Hepatocyte (in vitro differentiated cells): ENCODE data around the gene ARHGAP11B. TPM values are rescaled to one million over a fixed set of nuclear protein-coding genes. Genes with fewer than 3 reads are reported as not detected.
"Not testable (repeated sequence)": the region's sequence is repeated elsewhere in the genome, so short reads cannot be mapped to it uniquely, and the experiment has no call there.

Experiments used
- DNase-seq: peaks from one replicate; pipeline ENCODE4 v3.0.0-alpha.2; 2016; ENCODE audit warnings: low spot score
- H2AFZ ChIP-seq: fragments of 200-600 bp; sonication (generic); 2 replicates; pipeline ENCODE4 v1.6.0; 2016; ENCODE audit warnings: antibody characterized with exemption, mild to moderate bottlenecking
- H3K27ac ChIP-seq: fragments of 200-600 bp; sonication (generic); 2 replicates; pipeline ENCODE4 v1.5.1; 2016; ENCODE audit warnings: mild to moderate bottlenecking
- H3K27me3 ChIP-seq: fragments of 200-600 bp; sonication (generic); 2 replicates; pipeline ENCODE4 v1.6.1; 2016
- H3K36me3 ChIP-seq: fragments of 200-600 bp; sonication (generic); replicated peaks from 2 replicates; pipeline ENCODE4 v1.5.1; 2016; ENCODE audit warnings: low read depth; ENCODE audit not compliant: insufficient read depth
- H3K4me1 ChIP-seq: fragments of 200-600 bp; sonication (generic); 2 replicates; pipeline ENCODE4 v1.5.1; 2016; ENCODE audit warnings: mild to moderate bottlenecking, moderate library complexity; ENCODE audit not compliant: insufficient read depth
- H3K4me2 ChIP-seq: fragments of 200-600 bp; sonication (generic); 2 replicates; pipeline ENCODE4 v1.6.0; 2016
- H3K4me3 ChIP-seq: fragments of 200-600 bp; sonication (generic); 2 replicates; pipeline ENCODE4 v1.5.1; 2016; ENCODE audit warnings: mild to moderate bottlenecking
- H3K79me2 ChIP-seq: fragments of 200-600 bp; sonication (generic); 2 replicates; pipeline ENCODE4 v1.6.0; 2017; ENCODE audit warnings: mild to moderate bottlenecking
- H3K9me2 ChIP-seq: fragments of 200-600 bp; sonication (generic); replicated peaks from 2 replicates; pipeline ENCODE4 v1.6.0; 2017; ENCODE audit warnings: mild to moderate bottlenecking; ENCODE audit not compliant: insufficient read depth
- H3K9me3 ChIP-seq: fragments of 200-600 bp; sonication (generic); 2 replicates; pipeline ENCODE4 v1.5.1; 2016; ENCODE audit warnings: low read depth, mild to moderate bottlenecking
- H4K20me1 ChIP-seq: fragments of 200-600 bp; sonication (generic); 2 replicates; pipeline ENCODE4 v1.6.0; 2016; ENCODE audit warnings: mild to moderate bottlenecking; ENCODE audit not compliant: insufficient read depth, poor library complexity, severe bottlenecking
- EZH2 ChIP-seq: fragments of 200-600 bp; sonication (generic); IDR thresholded peaks from 2 replicates; pipeline ENCODE4 v1.6.1; 2016; ENCODE audit warnings: antibody characterized with exemption, mild to moderate bottlenecking, borderline replicate concordance
- EZH2phosphoT487 ChIP-seq: fragments of 200-600 bp; sonication (generic); IDR thresholded peaks from one replicate; pipeline ENCODE4 v1.6.1; 2018; ENCODE audit warnings: antibody characterized with exemption, mild to moderate bottlenecking, low read depth, moderate library complexity; ENCODE audit not compliant: unreplicated experiment, severe bottlenecking
- WGBS: methylation state at CpG from one replicate; pipeline ENCODE4 v1.1.6; 2016; ENCODE audit warnings: low lambda C conversion rate; ENCODE audit errors: missing lambda C conversion rate; 5-methylcytosine and 5-hydroxymethylcytosine counted together
- polyA plus RNA-seq: library from polyadenylated mRNA; unstranded; fragments of >200 nt; fragmentation: Nextera tagmentation; extraction: Ambion mirVana; gene quantifications from 2 replicates; pipeline ENCODE4 v1.2.1, GENCODE V29; 2016
- small RNA-seq: library from RNA; depleted of rRNA; stranded (forward); fragments of <200 nt; gene quantifications from one replicate; pipeline ENCODE3, GENCODE V24; 2014
- total RNA-seq: library from RNA; depleted of rRNA; stranded (reverse); fragments of >200 nt; gene quantifications from 2 replicates; pipeline ENCODE4 v1.2.3, GENCODE V29; 2014
- TF ChIP-seq, protein P1 (sequence below): fragments of 200-600 bp; sonication (generic); IDR thresholded peaks from 2 replicates; pipeline ENCODE4 v1.5.1; 2016; ENCODE audit warnings: antibody characterized with exemption, mild to moderate bottlenecking; ENCODE audit not compliant: poor library complexity

The ARHGAP11B gene

GRCh38 chr15:30675126-30675525, 49.2 kb downstream of the ARHGAP11B start:
- H4K20me1 ChIP-seq = no peaks in the 10 kb centered on the region
- no peaks in the 10 kb centered on the region for H3K9me3 ChIP-seq
- H3K36me3 ChIP-seq = no peaks in the 10 kb centered on the region
- no peak overlapping the region for H2AFZ ChIP-seq
- no peaks in the 10 kb centered on the region for H3K9me2 ChIP-seq
- no peaks in the 10 kb centered on the region for H3K4me1 ChIP-seq
- no peak for TF ChIP-seq EZH2
- no peak for TF ChIP-seq EZH2phosphoT487
- TF ChIP-seq, protein P1, sequence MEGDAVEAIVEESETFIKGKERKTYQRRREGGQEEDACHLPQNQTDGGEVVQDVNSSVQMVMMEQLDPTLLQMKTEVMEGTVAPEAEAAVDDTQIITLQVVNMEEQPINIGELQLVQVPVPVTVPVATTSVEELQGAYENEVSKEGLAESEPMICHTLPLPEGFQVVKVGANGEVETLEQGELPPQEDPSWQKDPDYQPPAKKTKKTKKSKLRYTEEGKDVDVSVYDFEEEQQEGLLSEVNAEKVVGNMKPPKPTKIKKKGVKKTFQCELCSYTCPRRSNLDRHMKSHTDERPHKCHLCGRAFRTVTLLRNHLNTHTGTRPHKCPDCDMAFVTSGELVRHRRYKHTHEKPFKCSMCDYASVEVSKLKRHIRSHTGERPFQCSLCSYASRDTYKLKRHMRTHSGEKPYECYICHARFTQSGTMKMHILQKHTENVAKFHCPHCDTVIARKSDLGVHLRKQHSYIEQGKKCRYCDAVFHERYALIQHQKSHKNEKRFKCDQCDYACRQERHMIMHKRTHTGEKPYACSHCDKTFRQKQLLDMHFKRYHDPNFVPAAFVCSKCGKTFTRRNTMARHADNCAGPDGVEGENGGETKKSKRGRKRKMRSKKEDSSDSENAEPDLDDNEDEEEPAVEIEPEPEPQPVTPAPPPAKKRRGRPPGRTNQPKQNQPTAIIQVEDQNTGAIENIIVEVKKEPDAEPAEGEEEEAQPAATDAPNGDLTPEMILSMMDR = no peak
- no peaks in the 10 kb centered on the region for H3K27me3 ChIP-seq
- no peak overlapping the region for H3K4me3 ChIP-seq
- no peak overlapping the region for H3K27ac ChIP-seq
- H3K4me2 ChIP-seq = no peak overlapping the region
- no peaks in the 10 kb centered on the region for H3K79me2 ChIP-seq
- DNase-seq = no peak

- H3K9me3 ChIP-seq, H2AFZ ChIP-seq, H3K27ac ChIP-seq, H3K4me1 ChIP-seq, H3K79me2 ChIP-seq, H3K36me3 ChIP-seq, H3K4me3 ChIP-seq, H3K4me2 ChIP-seq, H3K27me3 ChIP-seq, H3K9me2 ChIP-seq, H4K20me1 ChIP-seq, DNase-seq: not testable (repeated sequence)
- WGBS = 96% methylated on average over 4 of the region's 4 CpGs
Observed at GRCh38 chr15:30675891-30676290, 50.0 kb downstream of the ARHGAP11B start.

DNA sequence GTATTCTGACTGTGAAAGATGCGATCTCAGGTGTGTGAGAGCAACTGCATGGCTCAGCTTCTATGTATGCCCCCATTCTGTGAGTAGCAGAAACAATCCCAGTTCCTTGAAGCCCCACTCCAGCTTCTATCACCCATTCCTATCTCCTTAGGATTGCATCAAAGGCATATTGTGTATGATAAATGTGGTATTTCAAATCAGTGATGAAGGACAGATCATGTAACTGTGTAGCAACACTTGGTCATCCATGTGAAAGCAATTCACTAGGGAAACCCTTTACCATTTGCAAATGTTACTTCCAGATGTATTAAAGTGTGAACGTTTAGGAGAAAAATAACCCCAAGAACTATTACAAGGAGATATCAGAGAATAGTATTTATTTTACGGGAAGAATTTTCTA, 55.1 kb downstream of the ARHGAP11B start:
- not testable (repeated sequence) for H3K36me3 ChIP-seq, H2AFZ ChIP-seq, DNase-seq, H3K4me1 ChIP-seq, H3K79me2 ChIP-seq, H3K4me3 ChIP-seq, H3K4me2 ChIP-seq, H3K27me3 ChIP-seq, H3K27ac ChIP-seq, H3K9me3 ChIP-seq, H3K9me2 ChIP-seq, H4K20me1 ChIP-seq
- 95% methylated on average over 3 of the region's 3 CpGs for WGBS

DNA sequence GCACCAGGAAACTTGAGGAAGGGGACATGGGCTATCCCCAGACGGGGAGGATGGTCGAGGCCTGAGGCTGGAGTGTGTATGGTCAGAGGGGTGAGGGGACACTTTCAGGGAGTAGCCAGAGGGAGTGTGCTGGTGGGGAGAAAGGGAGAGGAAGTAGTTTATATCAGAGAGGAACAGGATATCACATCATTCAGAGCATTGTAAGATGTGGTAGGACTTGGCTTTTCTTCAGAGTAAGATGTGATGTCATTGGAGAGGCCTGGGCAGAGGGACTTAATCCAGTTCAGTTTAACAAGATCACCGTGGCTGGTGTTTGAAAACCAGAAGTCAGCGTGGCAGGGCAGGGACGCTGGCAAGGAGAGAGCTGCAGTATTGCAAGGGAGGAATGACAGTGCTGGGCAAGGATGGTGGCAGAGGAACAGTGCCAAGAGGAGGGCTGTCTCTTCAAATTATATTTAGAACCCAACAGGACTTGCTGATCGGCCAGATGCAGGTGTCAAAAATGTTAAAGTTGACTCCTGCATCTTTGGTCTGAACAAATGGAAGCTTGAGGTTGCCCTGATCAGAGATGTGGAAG, 59.9 kb downstream of the ARHGAP11B start:
- H3K4me2 ChIP-seq, H3K27ac ChIP-seq, H3K27me3 ChIP-seq, H3K79me2 ChIP-seq, H4K20me1 ChIP-seq, H3K9me3 ChIP-seq, H3K36me3 ChIP-seq, DNase-seq, H3K4me1 ChIP-seq, H2AFZ ChIP-seq, H3K4me3 ChIP-seq, H3K9me2 ChIP-seq: not testable (repeated sequence)
- WGBS = 81% methylated on average over 6 of the region's 6 CpGs

DNA sequence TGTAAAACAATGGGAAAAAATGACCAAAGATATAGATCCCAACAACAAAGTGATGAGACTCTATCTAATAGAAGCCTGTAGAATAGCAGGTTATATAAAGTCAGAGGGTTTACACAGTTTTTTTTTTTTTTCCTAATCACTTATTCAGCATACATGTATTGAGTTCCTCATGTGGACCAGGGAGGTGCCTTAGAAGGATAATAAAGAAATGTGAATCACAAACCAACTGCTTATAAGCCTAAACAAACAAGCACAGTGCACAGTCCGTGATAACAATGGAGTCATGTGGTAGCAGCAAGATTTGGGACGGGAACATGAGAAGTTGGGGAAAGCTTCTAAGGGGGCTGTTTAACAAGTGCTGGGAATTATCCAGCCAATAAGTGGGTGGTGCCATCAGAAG, 60.7 kb downstream of the ARHGAP11B start:
- H3K4me2 ChIP-seq, H3K27ac ChIP-seq, H3K9me3 ChIP-seq, H3K4me1 ChIP-seq, H3K27me3 ChIP-seq, H3K4me3 ChIP-seq, DNase-seq, H3K36me3 ChIP-seq, H3K79me2 ChIP-seq, H3K9me2 ChIP-seq, H2AFZ ChIP-seq, H4K20me1 ChIP-seq: not testable (repeated sequence)
- 58% methylated on average over 2 of the region's 2 CpGs for WGBS

Small RNAs within 50 kb of the gene (small RNA-seq; reads per million reads assigned to genes)
- gene RF00019 = not detected
- not detected for gene RF00096
- not detected for gene RN7SL628P

Other genes with a start within 250 kb of the ARHGAP11B start
- gene CHRFAM7A, start 232.6 kb upstream of the ARHGAP11B start, total RNA-seq = 0.12 and 0.63 TPM in 2 replicates
- 0.18 and 0.68 TPM in 2 replicates for gene CHRFAM7A, start 232.6 kb upstream of the ARHGAP11B start, polyA plus RNA-seq
- 1.6 and 2.0 TPM in 2 replicates for gene GOLGA8R, start 211.9 kb upstream of the ARHGAP11B start, total RNA-seq
- gene GOLGA8R, start 211.9 kb upstream of the ARHGAP11B start, polyA plus RNA-seq = 0.50 TPM in 1 of 2 replicates, not detected in the other
- 0.16 TPM in 1 of 2 replicates, not detected in the other for gene GOLGA8Q, start 74.1 kb upstream of the ARHGAP11B start, total RNA-seq
- gene GOLGA8Q, start 74.1 kb upstream of the ARHGAP11B start, polyA plus RNA-seq = 0.45 TPM in 1 of 2 replicates, not detected in the other
- not detected in 2 replicates for gene GOLGA8H, start 22.1 kb upstream of the ARHGAP11B start, total RNA-seq
- 0.09 TPM in 1 of 2 replicates, not detected in the other for gene GOLGA8H, start 22.1 kb upstream of the ARHGAP11B start, polyA plus RNA-seq